ENCODE results near the gene KIF1C.

The KIF1C gene

DNA sequence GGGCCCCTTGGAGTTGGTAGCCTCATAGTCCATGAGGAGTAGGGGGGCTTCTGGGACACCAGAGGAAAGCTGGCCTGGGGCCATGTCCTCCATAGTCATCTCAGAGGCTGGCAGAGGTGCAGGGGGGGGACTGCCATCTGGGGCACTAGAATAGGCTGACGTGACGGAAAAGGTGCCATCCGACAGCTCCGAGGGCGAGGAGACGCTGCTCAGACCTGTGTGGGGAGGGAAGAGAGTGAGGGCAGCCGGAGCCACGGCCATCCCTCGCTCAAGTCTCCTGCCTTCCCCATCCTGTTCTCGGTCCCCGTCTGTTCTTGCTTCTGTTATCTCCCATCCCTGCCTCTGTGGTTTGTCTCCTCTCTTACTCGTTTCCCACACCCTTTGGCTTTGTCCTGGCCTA, 25.4 kb upstream of the KIF1C start:
- Histone ChIP-seq H3K27me3 (ENCODE audit: insufficient read depth, poor library complexity, severe bottlenecking) (no peaks in the 10 kb centered on the region), H3K27ac (replicated peaks) (no peak overlapping the region), H3K4me3 (replicated peaks; ENCODE audit: insufficient read depth, low read length) (no peak overlapping the region)
- TF ChIP-seq GABPA (IDR thresholded peaks at IDR 0.05; ENCODE audit: low read depth) (no peak), REST (IDR thresholded peaks at IDR 0.05; ENCODE audit: insufficient replicate concordance, low read depth) (no peak), POLR2AphosphoS5 (IDR thresholded peaks at IDR 0.05; ENCODE audit: low read depth) (no peak), SPI1 (IDR thresholded peaks at IDR 0.05; ENCODE audit: borderline replicate concordance, low read depth) (no peak), CTCF (IDR thresholded peaks at IDR 0.05; ENCODE audit: insufficient read depth, low read length) (no peak)
- DNase-seq (ENCODE audit: low read depth in 1 of 2, low spot score in 1 of 2) = no peak

- no peak for DNase-seq (ENCODE audit: low read depth in 1 of 2, low spot score in 1 of 2)
- Histone ChIP-seq H3K27ac (replicated peaks) (no peak overlapping the region), H3K4me3 (replicated peaks; ENCODE audit: insufficient read depth, low read length) (no peak overlapping the region), H3K27me3 (ENCODE audit: insufficient read depth, poor library complexity, severe bottlenecking) (no peaks in the 10 kb centered on the region)
- TF ChIP-seq SPI1 (IDR thresholded peaks at IDR 0.05; ENCODE audit: borderline replicate concordance, low read depth) = no peak
- TF ChIP-seq REST (IDR thresholded peaks at IDR 0.05; ENCODE audit: insufficient replicate concordance, low read depth) = no peak
These were observed 25.0 kb upstream of the KIF1C start for GRCh38 chr17:4972752-4973151.

GRCh38 chr17:4973256-4974114, 24.3 kb upstream of the KIF1C start:
- DNase-seq (ENCODE audit: low read depth in 1 of 2, low spot score in 1 of 2) = no peak
- H3K27me3 ChIP-seq (ENCODE audit: insufficient read depth, poor library complexity, severe bottlenecking) = no peaks in the 10 kb centered on the region
- TF ChIP-seq REST (IDR thresholded peaks at IDR 0.05; ENCODE audit: insufficient replicate concordance, low read depth) = no peak
- no peak for TF ChIP-seq CTCF (IDR thresholded peaks at IDR 0.05; ENCODE audit: insufficient read depth, low read length)
- no peak for TF ChIP-seq POLR2AphosphoS5 (IDR thresholded peaks at IDR 0.05; ENCODE audit: low read depth)
- TF ChIP-seq GABPA (IDR thresholded peaks at IDR 0.05; ENCODE audit: low read depth) = no peak
- no peak for TF ChIP-seq SPI1 (IDR thresholded peaks at IDR 0.05; ENCODE audit: borderline replicate concordance, low read depth)
- H3K27ac ChIP-seq (replicated peaks) = no peak overlapping the region
- H3K4me3 ChIP-seq (replicated peaks; ENCODE audit: insufficient read depth, low read length) = no peak overlapping the region

Measured in HL-60 (cell line).